PFSK-1 (cell line): ENCODE measurements around the gene TTPAL.

ENCODE experiments used
- FOXP2 ChIP-seq: optimal IDR thresholded peaks from 2 replicates; pipeline ENCODE3; 2011; ENCODE audit warnings: borderline replicate concordance, control low read depth, inconsistent platforms; ENCODE audit not compliant: insufficient read depth; ENCODE audit errors: extremely low read length, extremely low read depth
- POLR2AphosphoS5 ChIP-seq: IDR thresholded peaks from 2 replicates; pipeline ENCODE4 v1.6.1; 2012; ENCODE audit warnings: low read depth, mild to moderate bottlenecking, control low read depth, low read length, moderate library complexity
- REST ChIP-seq, 2 experiments: IDR thresholded peaks; 2 replicates each; pipeline versions ENCODE4 v1.6.1 to v1.8.0; 2011 to 2012; ENCODE audit warnings: low read depth in 2 of 2, low read length in 2 of 2, control low read depth in 1 of 2, inconsistent platforms in 1 of 2, mild to moderate bottlenecking in 1 of 2, moderate library complexity in 1 of 2; ENCODE audit not compliant: insufficient read depth in 1 of 2
- SIN3A ChIP-seq: IDR thresholded peaks from 2 replicates; pipeline ENCODE4 v1.6.1; 2012; ENCODE audit warnings: mild to moderate bottlenecking, low read length, moderate library complexity, borderline replicate concordance; ENCODE audit not compliant: insufficient read depth
- TAF1 ChIP-seq: IDR thresholded peaks from 2 replicates; pipeline ENCODE4 v1.6.1; 2012; ENCODE audit warnings: low read length, control low read depth, borderline replicate concordance; ENCODE audit not compliant: insufficient read depth

GRCh38 chr20:44427804-44428173 lies 47.9 kb upstream of the TTPAL start:
- TF ChIP-seq REST (IDR thresholded peaks at IDR 0.05; ENCODE audit: insufficient read depth in 1 of 2, low read depth in 2 of 2, low read length in 2 of 2) (no peak), POLR2AphosphoS5 (no peak), FOXP2 (no peak), TAF1 (no peak), SIN3A (no peak)
